WTC11 (cell line): ENCODE data around the gene SDK2. TPM values are rescaled to one million over a fixed set of nuclear protein-coding genes. Genes with fewer than 3 reads are reported as not detected.

Experiments
- ATAC-seq: fragments of 200-7000 bp; cut with Tn5 transposase; 2 replicates; pipeline ENCODE4 v1.10.0; 2021; ENCODE audit warnings: mild to moderate bottlenecking, moderate library complexity
- CTCF ChIA-PET: fragments of 300-600 bp; sonication (Branson Sonifier 250); formaldehyde crosslinking; loops from one replicate; lab custom pipeline; 2021; ENCODE audit warnings: antibody characterized with exemption; lab: Charles Lee
- POLR2A ChIA-PET: fragments of 350-600 bp; sonication (Branson Sonifier 250); formaldehyde crosslinking; loops from one replicate; lab custom pipeline; 2021; ENCODE audit warnings: antibody characterized with exemption; lab: Charles Lee
- DNase-seq: peaks from one replicate; pipeline ENCODE4 v3.0.0; 2021; ENCODE audit warnings: low spot score
- H3K27ac Mint-ChIP-seq: 2 replicates; pipeline ENCODE4 v1.8.0; 2021; ENCODE audit warnings: mixed read lengths
- H3K27me3 Mint-ChIP-seq: 2 replicates; pipeline ENCODE4 v1.8.0; 2021; ENCODE audit warnings: low read depth, mild to moderate bottlenecking, moderate library complexity, mixed read lengths
- H3K36me3 Mint-ChIP-seq: 2 replicates; pipeline ENCODE4 v1.8.0; 2021; ENCODE audit warnings: mixed read lengths
- H3K4me1 Mint-ChIP-seq: 2 replicates; pipeline ENCODE4 v1.8.0; 2022; ENCODE audit warnings: mixed read lengths
- H3K4me3 Mint-ChIP-seq: 2 replicates; pipeline ENCODE4 v1.8.0; 2021; ENCODE audit warnings: mild to moderate bottlenecking, moderate library complexity, mixed read lengths
- H3K9me3 Mint-ChIP-seq: 2 replicates; pipeline ENCODE4 v1.8.0; 2021; ENCODE audit warnings: mixed read lengths
- CBFB ChIP-seq: sonication (generic); formaldehyde crosslinking; IDR thresholded peaks from 2 replicates; pipeline ENCODE4 v1.8.1; 2022; ENCODE audit warnings: mild to moderate bottlenecking, low read depth, missing genetic modification reagents
- CREB1 ChIP-seq: sonication (generic); formaldehyde crosslinking; IDR thresholded peaks from 2 replicates; pipeline ENCODE4 v1.8.0; 2023; ENCODE audit warnings: mild to moderate bottlenecking, missing genetic modification reagents
- EMX1 ChIP-seq: fragments of 250-450 bp; sonication (Bioruptor Pico); IDR thresholded peaks from 2 replicates; pipeline ENCODE4 v1.8.0; 2021; ENCODE audit warnings: mild to moderate bottlenecking
- ETV6 ChIP-seq: sonication (generic); formaldehyde crosslinking; IDR thresholded peaks from 2 replicates; pipeline ENCODE4 v1.8.1; 2022; ENCODE audit warnings: mild to moderate bottlenecking, missing genetic modification reagents
- FOXJ3 ChIP-seq: sonication (generic); formaldehyde crosslinking; IDR thresholded peaks from 2 replicates; pipeline ENCODE4 v1.9.0; 2021; ENCODE audit warnings: missing genetic modification reagents, mild to moderate bottlenecking, borderline replicate concordance
- FOXP1 ChIP-seq: sonication (generic); formaldehyde crosslinking; IDR thresholded peaks from 2 replicates; pipeline ENCODE4 v1.8.0; 2022; ENCODE audit warnings: missing genetic modification reagents, mild to moderate bottlenecking, moderate library complexity, borderline replicate concordance
- GRHL2 ChIP-seq: fragments of 250-450 bp; sonication (Bioruptor Pico); IDR thresholded peaks from 2 replicates; pipeline ENCODE4 v1.8.0; 2022; ENCODE audit warnings: mild to moderate bottlenecking, moderate library complexity; ENCODE audit not compliant: insufficient replicate concordance, severe bottlenecking
- JAZF1 ChIP-seq: fragments of 250-450 bp; sonication (Bioruptor Pico); IDR thresholded peaks from 2 replicates; pipeline ENCODE4 v1.9.0; 2021; ENCODE audit warnings: moderate library complexity, mild to moderate bottlenecking, inconsistent platforms
- MXD4 ChIP-seq: fragments of 250-450 bp; sonication (Bioruptor Pico); IDR thresholded peaks from 2 replicates; pipeline ENCODE4 v1.8.0; 2021; ENCODE audit warnings: mild to moderate bottlenecking, moderate library complexity, borderline replicate concordance
- MYBL2 ChIP-seq: sonication (generic); formaldehyde crosslinking; IDR thresholded peaks from 2 replicates; pipeline ENCODE4 v1.8.1; 2023; ENCODE audit warnings: mild to moderate bottlenecking, moderate library complexity, missing genetic modification reagents
- NFATC4 ChIP-seq: fragments of 250-450 bp; sonication (Bioruptor Pico); IDR thresholded peaks from 2 replicates; pipeline ENCODE4 v1.9.0; 2021; ENCODE audit warnings: mild to moderate bottlenecking
- NFE2L1 ChIP-seq: sonication (generic); formaldehyde crosslinking; IDR thresholded peaks from 2 replicates; pipeline ENCODE4 v1.8.1; 2023; ENCODE audit warnings: missing genetic modification reagents
- NR2C2 ChIP-seq: sonication (generic); formaldehyde crosslinking; IDR thresholded peaks from 2 replicates; pipeline ENCODE4 v1.8.0; 2022; ENCODE audit warnings: mild to moderate bottlenecking, missing genetic modification reagents
- NR3C1 ChIP-seq: sonication (generic); formaldehyde crosslinking; conservative IDR thresholded peaks from 2 replicates; pipeline ENCODE4 v1.8.1; 2023; ENCODE audit warnings: low read depth, mild to moderate bottlenecking, missing genetic modification reagents
- RORB ChIP-seq: fragments of 250-450 bp; sonication (Bioruptor Pico); IDR thresholded peaks from 2 replicates; pipeline ENCODE4 v1.9.0; 2021; ENCODE audit warnings: mild to moderate bottlenecking
- SOX15 ChIP-seq: fragments of 250-450 bp; sonication (Bioruptor Pico); IDR thresholded peaks from 2 replicates; pipeline ENCODE4 v1.9.0; 2021; ENCODE audit warnings: mild to moderate bottlenecking
- ZBTB21 ChIP-seq: sonication (generic); formaldehyde crosslinking; IDR thresholded peaks from 2 replicates; pipeline ENCODE4 v1.8.1; 2023; ENCODE audit warnings: mild to moderate bottlenecking, missing genetic modification reagents, borderline replicate concordance
- ZNF671 ChIP-seq: fragments of 250-450 bp; sonication (Bioruptor Pico); IDR thresholded peaks from 2 replicates; pipeline ENCODE4 v1.8.0; 2021; ENCODE audit warnings: mild to moderate bottlenecking
- total RNA-seq: library from RNA; stranded (reverse); gene quantifications from 3 replicates; pipeline ENCODE4 v1.2.3, GENCODE V29; 2021
- TF ChIP-seq, protein P1 (sequence below): sonication (generic); formaldehyde crosslinking; IDR thresholded peaks from 2 replicates; pipeline ENCODE4 v1.8.1; 2022; ENCODE audit warnings: mild to moderate bottlenecking, missing genetic modification reagents, moderate library complexity, borderline replicate concordance
- TF ChIP-seq, protein P2 (sequence below): sonication (generic); formaldehyde crosslinking; IDR thresholded peaks from 2 replicates; pipeline ENCODE4 v1.8.1; 2022; ENCODE audit warnings: low read depth, mild to moderate bottlenecking, moderate library complexity, missing genetic modification reagents, borderline replicate concordance
- TF ChIP-seq, protein P3 (sequence below): fragments of 250-450 bp; sonication (Bioruptor Pico); IDR thresholded peaks from 2 replicates; pipeline ENCODE4 v1.8.0; 2021; ENCODE audit warnings: mild to moderate bottlenecking
- TF ChIP-seq, protein P4 (sequence below): sonication (generic); formaldehyde crosslinking; IDR thresholded peaks from 2 replicates; pipeline ENCODE4 v1.8.1; 2023; ENCODE audit warnings: mild to moderate bottlenecking, missing genetic modification reagents, moderate library complexity
- TF ChIP-seq, protein P5 (sequence below): sonication (generic); formaldehyde crosslinking; conservative IDR thresholded peaks from 2 replicates; pipeline ENCODE4 v1.8.1; 2022; ENCODE audit warnings: mild to moderate bottlenecking, missing genetic modification reagents
- TF ChIP-seq, protein P6 (sequence below): sonication (generic); formaldehyde crosslinking; IDR thresholded peaks from 2 replicates; pipeline ENCODE4 v1.8.0; 2022; ENCODE audit warnings: missing genetic modification reagents

SDK2 gene
- total RNA-seq, 1 experiment from 2014 or later: 14.8 TPM

DNA sequence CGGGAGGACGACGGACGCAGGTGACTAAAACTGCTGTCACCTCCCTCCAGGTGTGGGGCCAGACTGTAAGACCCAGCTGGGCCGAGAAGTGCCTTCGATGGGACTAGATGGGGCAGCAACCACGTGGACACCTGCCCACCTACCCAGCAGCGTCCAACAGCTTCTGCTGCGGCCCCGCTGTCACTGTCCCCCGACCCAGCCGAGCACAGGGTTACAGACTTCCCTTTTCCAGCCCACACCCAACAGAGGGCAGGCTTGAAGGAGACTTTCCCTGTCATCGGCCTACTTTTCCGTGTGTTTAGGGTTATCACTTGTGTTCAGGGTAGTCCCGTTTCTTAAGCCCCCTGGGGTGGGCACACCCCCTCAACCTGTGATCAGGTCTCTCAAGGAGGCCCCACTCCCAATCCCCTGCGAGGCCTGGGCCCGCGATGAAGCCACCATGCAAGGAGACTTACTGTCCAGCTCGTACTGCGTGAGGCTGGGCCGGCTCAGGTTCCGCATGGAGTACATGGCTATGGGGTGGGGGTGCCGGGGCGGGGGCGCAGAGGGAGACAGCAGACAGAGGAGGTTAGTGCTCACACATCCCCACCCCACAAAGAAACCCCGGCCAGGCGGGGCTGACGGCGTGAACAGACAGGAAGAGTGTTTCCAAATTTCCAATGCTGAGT is 263.7 kb downstream of the SDK2 start (continued):
- TF ChIP-seq, protein P1, sequence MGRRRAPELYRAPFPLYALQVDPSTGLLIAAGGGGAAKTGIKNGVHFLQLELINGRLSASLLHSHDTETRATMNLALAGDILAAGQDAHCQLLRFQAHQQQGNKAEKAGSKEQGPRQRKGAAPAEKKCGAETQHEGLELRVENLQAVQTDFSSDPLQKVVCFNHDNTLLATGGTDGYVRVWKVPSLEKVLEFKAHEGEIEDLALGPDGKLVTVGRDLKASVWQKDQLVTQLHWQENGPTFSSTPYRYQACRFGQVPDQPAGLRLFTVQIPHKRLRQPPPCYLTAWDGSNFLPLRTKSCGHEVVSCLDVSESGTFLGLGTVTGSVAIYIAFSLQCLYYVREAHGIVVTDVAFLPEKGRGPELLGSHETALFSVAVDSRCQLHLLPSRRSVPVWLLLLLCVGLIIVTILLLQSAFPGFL (CRISPR knock-in tag): no peak

DNA sequence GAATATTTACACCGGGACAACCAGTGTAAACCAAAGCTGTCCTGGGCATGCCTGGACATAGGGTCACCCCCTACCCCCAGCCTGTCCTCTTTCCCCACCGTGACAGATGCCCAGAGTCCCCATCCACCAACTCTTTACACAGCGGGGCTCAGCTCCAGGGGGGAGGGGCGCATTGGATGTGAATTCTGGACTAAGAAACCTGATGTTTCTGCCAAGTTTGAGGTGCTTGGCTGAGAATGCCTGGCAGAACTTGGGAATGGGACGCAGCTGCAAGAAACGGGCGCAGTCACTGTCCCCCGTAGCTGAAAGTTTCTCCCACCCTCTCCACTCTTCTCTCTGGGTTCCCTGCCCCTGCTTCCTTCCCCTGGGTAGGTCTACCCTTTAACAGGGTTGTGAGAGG is 264.4 kb downstream of the SDK2 start:
- ChIA-PET POLR2A (interaction anchor here (0.7 kb wide), 1 partner anchor 25 kb away, joined by 5 read pairs; no protein-coding TSS in a partner anchor), CTCF (interaction anchor here (0.9 kb wide), 1 partner anchor 10 kb away, joined by 4 read pairs; no protein-coding TSS in a partner anchor)
- DNase-seq (no peak), ATAC-seq (no peak)
- H3K36me3 Mint-ChIP-seq: peaks cover 2% of the 10 kb centered on the region; the same call in 1 of the 2 replicates
- H3K27ac Mint-ChIP-seq: peak overlapping the region; percentile 57
- TF ChIP-seq JAZF1 (no peak), MYBL2 (CRISPR knock-in tag) (no peak), ETV6 (CRISPR knock-in tag) (no peak), GRHL2 (CRISPR knock-in tag) (no peak), RORB (CRISPR knock-in tag) (no peak), SOX15 (CRISPR knock-in tag) (no peak), NFE2L1 (CRISPR knock-in tag) (no peak), MXD4 (CRISPR knock-in tag) (no peak), ZBTB21 (CRISPR knock-in tag) (no peak), EMX1 (CRISPR knock-in tag) (no peak), NFATC4 (CRISPR knock-in tag) (no peak)
- TF ChIP-seq, protein P2, sequence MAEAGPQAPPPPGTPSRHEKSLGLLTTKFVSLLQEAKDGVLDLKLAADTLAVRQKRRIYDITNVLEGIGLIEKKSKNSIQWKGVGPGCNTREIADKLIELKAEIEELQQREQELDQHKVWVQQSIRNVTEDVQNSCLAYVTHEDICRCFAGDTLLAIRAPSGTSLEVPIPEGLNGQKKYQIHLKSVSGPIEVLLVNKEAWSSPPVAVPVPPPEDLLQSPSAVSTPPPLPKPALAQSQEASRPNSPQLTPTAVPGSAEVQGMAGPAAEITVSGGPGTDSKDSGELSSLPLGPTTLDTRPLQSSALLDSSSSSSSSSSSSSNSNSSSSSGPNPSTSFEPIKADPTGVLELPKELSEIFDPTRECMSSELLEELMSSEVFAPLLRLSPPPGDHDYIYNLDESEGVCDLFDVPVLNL (CRISPR knock-in tag): no peak
- TF ChIP-seq, protein P3, sequence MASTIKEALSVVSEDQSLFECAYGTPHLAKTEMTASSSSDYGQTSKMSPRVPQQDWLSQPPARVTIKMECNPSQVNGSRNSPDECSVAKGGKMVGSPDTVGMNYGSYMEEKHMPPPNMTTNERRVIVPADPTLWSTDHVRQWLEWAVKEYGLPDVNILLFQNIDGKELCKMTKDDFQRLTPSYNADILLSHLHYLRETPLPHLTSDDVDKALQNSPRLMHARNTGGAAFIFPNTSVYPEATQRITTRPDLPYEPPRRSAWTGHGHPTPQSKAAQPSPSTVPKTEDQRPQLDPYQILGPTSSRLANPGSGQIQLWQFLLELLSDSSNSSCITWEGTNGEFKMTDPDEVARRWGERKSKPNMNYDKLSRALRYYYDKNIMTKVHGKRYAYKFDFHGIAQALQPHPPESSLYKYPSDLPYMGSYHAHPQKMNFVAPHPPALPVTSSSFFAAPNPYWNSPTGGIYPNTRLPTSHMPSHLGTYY: no peak
- TF ChIP-seq, protein P4, sequence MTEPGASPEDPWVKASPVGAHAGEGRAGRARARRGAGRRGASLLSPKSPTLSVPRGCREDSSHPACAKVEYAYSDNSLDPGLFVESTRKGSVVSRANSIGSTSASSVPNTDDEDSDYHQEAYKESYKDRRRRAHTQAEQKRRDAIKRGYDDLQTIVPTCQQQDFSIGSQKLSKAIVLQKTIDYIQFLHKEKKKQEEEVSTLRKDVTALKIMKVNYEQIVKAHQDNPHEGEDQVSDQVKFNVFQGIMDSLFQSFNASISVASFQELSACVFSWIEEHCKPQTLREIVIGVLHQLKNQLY (CRISPR knock-in tag): no peak
- TF ChIP-seq, protein P5, sequence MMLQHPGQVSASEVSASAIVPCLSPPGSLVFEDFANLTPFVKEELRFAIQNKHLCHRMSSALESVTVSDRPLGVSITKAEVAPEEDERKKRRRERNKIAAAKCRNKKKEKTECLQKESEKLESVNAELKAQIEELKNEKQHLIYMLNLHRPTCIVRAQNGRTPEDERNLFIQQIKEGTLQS (CRISPR knock-in tag): no peak
- TF ChIP-seq, protein P1 (CRISPR knock-in tag): no peak
- TF ChIP-seq, all 79 proteins: peak for 0
- no peaks in the 10 kb centered on the region for H3K9me3 Mint-ChIP-seq
- no peaks in the 10 kb centered on the region for H3K27me3 Mint-ChIP-seq
- H3K4me1 Mint-ChIP-seq: peaks cover 6% of the 10 kb centered on the region
- no peak overlapping the region for H3K4me3 Mint-ChIP-seq

DNA sequence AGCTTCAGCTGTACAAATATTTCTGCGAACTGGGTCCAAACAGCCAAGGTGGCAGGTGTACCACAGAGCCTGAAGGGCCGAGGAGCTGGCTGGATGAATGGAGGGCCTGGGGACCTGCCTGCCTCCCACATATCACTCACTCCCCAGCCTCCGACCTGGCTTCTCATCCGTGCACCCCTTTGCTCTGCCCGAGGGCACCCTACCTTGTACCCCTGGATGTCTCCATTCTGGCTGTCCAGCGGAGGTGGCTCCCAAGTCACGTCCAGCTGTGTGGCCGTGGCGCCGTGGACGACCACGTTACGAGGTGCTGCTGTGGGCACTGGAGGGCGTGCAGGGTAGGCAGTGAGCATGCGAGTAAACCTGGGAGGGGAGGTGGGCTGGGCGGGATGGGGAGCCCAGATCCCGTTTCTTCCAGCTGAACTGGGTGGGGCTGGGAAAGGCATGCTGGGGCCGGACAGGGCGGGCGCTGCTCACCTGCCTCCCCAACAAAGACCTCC is 265.2 kb downstream of the SDK2 start:
- CTCF ChIA-PET: interaction anchor here (1.7 kb wide), 1 partner anchor 9 kb away, joined by 5 read pairs; no protein-coding TSS in a partner anchor
- Mint-ChIP-seq H3K27me3 (no peaks in the 10 kb centered on the region), H3K4me1 (peaks cover 6% of the 10 kb centered on the region), H3K9me3 (no peaks in the 10 kb centered on the region), H3K27ac (no peak overlapping the region), H3K4me3 (no peak overlapping the region), H3K36me3 (peaks cover 2% of the 10 kb centered on the region; the same call in 1 of the 2 replicates)
- DNase-seq (no peak), ATAC-seq (no peak)
- POLR2A ChIA-PET: no interaction called here
- TF ChIP-seq CREB1 (CRISPR knock-in tag) (no peak), ZNF671 (CRISPR knock-in tag) (no peak), FOXP1 (CRISPR knock-in tag) (no peak), CBFB (CRISPR knock-in tag) (no peak), NR2C2 (CRISPR knock-in tag) (no peak), FOXJ3 (CRISPR knock-in tag) (no peak), NR3C1 (no peak)
- TF ChIP-seq, protein P6, sequence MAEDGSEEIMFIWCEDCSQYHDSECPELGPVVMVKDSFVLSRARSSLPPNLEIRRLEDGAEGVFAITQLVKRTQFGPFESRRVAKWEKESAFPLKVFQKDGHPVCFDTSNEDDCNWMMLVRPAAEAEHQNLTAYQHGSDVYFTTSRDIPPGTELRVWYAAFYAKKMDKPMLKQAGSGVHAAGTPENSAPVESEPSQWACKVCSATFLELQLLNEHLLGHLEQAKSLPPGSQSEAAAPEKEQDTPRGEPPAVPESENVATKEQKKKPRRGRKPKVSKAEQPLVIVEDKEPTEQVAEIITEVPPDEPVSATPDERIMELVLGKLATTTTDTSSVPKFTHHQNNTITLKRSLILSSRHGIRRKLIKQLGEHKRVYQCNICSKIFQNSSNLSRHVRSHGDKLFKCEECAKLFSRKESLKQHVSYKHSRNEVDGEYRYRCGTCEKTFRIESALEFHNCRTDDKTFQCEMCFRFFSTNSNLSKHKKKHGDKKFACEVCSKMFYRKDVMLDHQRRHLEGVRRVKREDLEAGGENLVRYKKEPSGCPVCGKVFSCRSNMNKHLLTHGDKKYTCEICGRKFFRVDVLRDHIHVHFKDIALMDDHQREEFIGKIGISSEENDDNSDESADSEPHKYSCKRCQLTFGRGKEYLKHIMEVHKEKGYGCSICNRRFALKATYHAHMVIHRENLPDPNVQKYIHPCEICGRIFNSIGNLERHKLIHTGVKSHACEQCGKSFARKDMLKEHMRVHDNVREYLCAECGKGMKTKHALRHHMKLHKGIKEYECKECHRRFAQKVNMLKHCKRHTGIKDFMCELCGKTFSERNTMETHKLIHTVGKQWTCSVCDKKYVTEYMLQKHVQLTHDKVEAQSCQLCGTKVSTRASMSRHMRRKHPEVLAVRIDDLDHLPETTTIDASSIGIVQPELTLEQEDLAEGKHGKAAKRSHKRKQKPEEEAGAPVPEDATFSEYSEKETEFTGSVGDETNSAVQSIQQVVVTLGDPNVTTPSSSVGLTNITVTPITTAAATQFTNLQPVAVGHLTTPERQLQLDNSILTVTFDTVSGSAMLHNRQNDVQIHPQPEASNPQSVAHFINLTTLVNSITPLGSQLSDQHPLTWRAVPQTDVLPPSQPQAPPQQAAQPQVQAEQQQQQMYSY: no peak
